Duodenal mucosa (tissue), 2 donors: ENCODE results near the gene MRPL9.

Experiments
- H3K27ac ChIP-seq: one replicate; pipeline ENCODE4 v1.7.0; 2013; ENCODE audit warnings: low read depth, low read length
- H3K27me3 ChIP-seq, 2 donors: one replicate each; pipeline ENCODE4 v1.7.0; 2013; ENCODE audit warnings: low read length in 2 of 2, control low read depth in 1 of 2; ENCODE audit not compliant: insufficient read depth in 2 of 2, control insufficient read depth in 1 of 2
- H3K36me3 ChIP-seq, 2 donors: one replicate each; pipeline ENCODE4 v1.7.0; 2013; ENCODE audit warnings: low read length in 2 of 2, control low read depth in 1 of 2; ENCODE audit not compliant: insufficient read depth in 2 of 2, control insufficient read depth in 1 of 2
- H3K4me1 ChIP-seq, 2 donors: one replicate each; pipeline ENCODE4 v1.7.0; 2013; ENCODE audit warnings: low read length in 2 of 2, control low read depth in 1 of 2; ENCODE audit not compliant: insufficient read depth in 2 of 2, control insufficient read depth in 1 of 2
- H3K4me3 ChIP-seq, 2 donors: one replicate each; pipeline ENCODE4 v1.7.0; 2013; ENCODE audit warnings: low read length in 2 of 2, low read depth in 1 of 2
- H3K9ac ChIP-seq, 2 donors: one replicate each; pipeline ENCODE4 v1.7.0; 2013; ENCODE audit warnings: low read length in 2 of 2, low read depth in 1 of 2
- H3K9me3 ChIP-seq, 2 donors: one replicate each; pipeline ENCODE4 v1.7.0; 2013; ENCODE audit warnings: low read length in 2 of 2, control low read depth in 1 of 2; ENCODE audit not compliant: control insufficient read depth in 1 of 2

The MRPL9 gene

DNA sequence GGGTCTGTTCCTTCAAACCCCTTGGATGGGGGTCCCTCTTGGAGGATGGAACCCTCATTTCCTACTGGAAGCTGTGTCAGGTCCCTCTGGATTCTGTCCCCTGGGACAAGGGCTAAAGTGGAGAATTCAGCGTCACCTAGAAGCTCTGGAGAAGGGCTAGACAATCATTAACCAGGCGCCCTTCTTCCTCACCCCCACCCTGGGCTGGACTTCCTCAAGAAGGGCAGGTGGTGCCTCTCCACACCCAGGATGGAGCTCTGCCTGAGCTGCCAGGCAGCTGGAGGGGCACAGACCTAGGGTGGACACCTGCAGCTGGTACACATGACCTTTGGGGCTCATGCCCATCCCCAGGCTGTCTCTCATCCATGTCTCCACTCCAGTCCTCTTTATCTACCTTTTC lies 50.3 kb downstream of the MRPL9 start:
- H3K9ac ChIP-seq, result peak overlapping the region in 1 of 2 donors; percentile 10
- no peaks in the 10 kb centered on the region for H3K9me3 ChIP-seq
- peaks cover 6 to 11% of the 10 kb centered on the region in 2 donors for H3K27me3 ChIP-seq
- H3K4me3 ChIP-seq, result peak overlapping the region; percentile 50 to 52
- no peaks in the 10 kb centered on the region for H3K36me3 ChIP-seq
- H3K4me1 ChIP-seq, result peaks cover 22% of the 10 kb centered on the region in 2 donors
- no peak overlapping the region for H3K27ac ChIP-seq

DNA sequence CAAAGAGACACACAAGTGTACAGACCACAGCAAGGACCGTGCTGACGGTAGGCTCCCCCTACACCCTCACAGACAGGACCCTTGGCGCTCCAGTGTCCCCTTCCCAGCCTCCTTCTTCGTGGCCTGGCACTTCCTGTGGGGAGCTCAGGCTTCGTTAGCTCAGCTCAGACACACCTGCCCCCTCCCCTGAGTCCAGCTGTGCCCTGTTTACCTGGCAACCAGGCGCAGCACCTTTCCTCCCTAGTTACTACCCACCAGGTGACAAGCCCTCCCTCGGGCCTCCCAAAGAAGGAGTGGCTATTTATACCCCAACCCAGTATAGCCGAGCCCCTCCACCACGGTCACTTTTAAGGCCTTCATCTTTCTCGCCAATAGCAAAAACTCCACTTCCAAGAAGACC lies 51.3 kb downstream of the MRPL9 start:
- Histone ChIP-seq H3K4me1 (peaks cover 22% of the 10 kb centered on the region in 2 donors), H3K9me3 (no peaks in the 10 kb centered on the region), H3K27ac (no peak overlapping the region), H3K36me3 (no peaks in the 10 kb centered on the region), H3K27me3 (peaks cover 0 to 5% of the 10 kb centered on the region in 2 donors), H3K4me3 (no peak overlapping the region), H3K9ac (no peak overlapping the region)

DNA sequence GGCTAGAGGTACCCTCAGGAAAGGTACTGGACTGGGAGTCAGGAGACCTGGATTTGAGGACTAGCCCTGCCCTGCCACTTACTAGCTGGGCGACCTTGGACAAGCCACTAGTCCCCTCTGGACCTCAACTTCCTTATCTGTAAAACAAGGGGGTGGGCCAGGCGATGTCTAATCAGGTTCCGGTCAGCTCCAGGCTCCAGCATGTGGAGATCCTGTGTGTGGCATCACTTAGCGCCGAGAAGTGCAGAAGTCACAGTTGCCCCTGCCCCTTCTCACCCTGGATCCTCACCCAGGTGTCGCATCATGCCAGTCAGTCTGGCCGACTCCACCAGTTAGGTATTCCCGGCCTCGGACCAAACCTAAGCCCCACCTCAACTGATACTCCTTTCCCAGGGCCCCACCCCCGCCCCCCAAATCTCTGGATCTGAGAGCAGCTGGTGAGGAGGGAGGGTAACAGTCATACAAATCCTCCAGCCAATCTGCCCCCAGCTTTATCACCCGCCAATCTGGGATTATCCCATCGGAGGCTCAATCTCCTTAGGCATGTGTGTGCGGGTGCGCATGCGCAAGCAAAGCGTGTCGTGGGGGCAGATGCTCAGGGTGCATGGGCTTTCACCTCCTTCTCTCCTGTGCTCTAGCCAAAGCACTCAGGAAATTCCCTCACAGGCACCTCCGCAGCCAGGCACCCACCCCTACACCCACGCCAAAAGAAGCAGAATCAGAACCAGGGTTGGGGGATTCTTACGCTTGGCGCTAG lies 52.1 kb downstream of the MRPL9 start:
- Histone ChIP-seq H3K9me3 (no peaks in the 10 kb centered on the region), H3K27ac (no peak overlapping the region), H3K27me3 (peaks cover 0 to 4% of the 10 kb centered on the region in 2 donors), H3K4me3 (no peak overlapping the region), H3K36me3 (no peaks in the 10 kb centered on the region), H3K9ac (no peak overlapping the region), H3K4me1 (peaks cover 24 to 28% of the 10 kb centered on the region in 2 donors)

DNA sequence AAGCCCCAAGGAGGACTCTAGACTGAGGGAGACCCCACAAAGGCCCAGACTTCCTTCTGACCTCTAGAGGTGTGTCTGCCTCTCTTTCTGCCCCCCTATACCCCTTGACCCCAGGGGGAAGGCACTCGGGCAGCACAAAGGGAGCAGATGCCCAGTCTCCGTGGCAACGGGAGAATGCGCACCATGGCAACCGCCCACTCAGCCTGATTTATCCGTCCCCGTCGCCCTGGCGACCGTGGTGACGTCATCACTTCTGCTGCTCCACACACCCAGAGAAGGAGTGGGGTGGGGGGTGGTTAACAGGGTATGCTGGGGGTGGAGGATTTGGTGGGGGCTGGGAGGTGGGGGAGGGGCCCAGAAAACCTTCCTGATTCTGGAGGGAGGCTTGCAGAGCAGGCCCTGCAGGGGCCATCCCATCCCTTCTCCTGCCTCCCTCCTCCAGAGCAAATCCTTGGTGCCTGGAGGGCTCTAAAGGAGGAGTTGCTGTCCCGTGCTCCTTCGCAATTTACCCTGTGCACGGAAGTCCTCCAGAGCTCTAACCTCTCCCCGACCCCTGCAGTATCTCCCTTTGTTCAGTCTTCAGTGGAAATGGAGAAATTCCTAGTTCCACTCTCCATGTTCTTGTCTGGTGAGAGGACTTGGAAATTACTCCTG lies 53.0 kb downstream of the MRPL9 start:
- no peaks in the 10 kb centered on the region for H3K9me3 ChIP-seq
- H3K27ac ChIP-seq, result no peak overlapping the region
- no peak overlapping the region for H3K4me3 ChIP-seq
- H3K36me3 ChIP-seq, result no peaks in the 10 kb centered on the region
- no peak overlapping the region for H3K9ac ChIP-seq
- peaks cover 33 to 37% of the 10 kb centered on the region in 2 donors for H3K4me1 ChIP-seq
- H3K27me3 ChIP-seq, result no peaks in the 10 kb centered on the region
